ENCODE data around the gene PMS2.
"Not testable (repeated sequence)": the region's sequence is repeated elsewhere in the genome, so short reads cannot be mapped to it uniquely, and the experiment has no call there.

PMS2 gene
- 31.3 to 31.7 reads per million in 2 experiments for total RNA-seq

GRCh38 chr7:6008668-6009611, at the start of gene PMS2, which contains the start of gene AIMP2:
Gene PMS2 (minus strand): TSS chr7:6009049. CDS start chr7:6009019, 30 bp downstream.
Gene AIMP2 (plus strand): TSS chr7:6009272. CDS start chr7:6009364, 92 bp downstream.
- peak; percentile 94 for DNase-seq (ENCODE audit: low read depth)

DNA sequence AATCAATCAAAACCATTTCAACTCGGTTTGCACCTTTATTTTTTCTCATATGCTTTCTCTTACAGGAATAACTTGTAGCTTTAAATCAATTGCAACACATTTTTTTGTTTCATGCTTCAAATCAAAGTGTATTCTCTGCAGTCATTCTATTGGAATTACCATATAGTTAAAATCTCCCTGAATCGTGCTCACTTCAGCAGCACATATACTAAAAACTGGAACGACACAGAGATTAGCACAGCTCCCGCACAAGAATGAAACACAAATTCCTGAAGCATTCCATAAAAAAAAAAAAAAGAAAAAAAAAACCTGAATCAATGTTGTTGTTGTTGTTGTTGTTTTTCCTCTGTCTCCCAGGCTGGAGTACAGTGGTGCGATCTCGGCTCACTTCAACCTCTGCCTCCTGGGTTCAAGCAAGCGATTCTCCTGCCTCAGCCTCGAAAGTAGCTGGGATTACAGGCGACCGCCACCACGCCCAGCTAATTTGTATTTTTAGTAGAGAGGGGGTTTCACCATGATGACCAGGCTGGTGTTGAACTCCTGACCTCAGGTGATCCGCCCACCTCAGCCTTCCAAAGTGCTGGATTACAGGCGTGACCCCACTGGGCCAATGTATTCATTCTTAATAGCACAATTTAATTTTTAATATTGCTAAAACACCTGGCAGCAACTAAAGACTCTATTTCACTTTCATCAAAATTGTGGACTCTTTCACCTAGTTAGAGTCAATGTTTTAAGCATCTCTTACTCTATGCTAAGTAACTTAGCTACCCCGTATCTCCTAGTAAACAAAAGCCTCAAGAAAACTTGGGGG, 48.7 kb upstream of the PMS2 start:
- no peak for DNase-seq (ENCODE audit: low read depth)

GRCh38 chr7:6056616-6057015, 47.8 kb upstream of the PMS2 start:
- no peak for DNase-seq (ENCODE audit: low read depth)

DNA sequence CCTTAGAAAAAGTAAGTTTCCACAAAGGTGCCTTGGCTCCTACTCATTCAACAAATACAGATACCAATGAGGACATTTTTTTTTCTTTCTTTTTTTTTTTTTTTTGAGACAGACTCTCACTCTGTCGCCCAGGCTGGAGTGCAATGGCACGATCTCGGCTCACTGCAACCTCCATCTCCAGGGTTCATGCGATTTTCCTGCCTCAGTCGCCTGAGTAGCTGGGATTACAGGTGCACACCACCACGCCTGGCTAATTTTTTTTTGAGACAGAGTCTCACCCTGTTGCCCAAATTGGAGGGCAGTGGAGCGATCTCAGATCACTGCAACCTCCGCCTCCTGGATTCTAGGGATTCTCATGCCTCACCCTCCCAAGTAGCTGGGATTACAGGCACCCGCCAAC, 42.3 kb upstream of the PMS2 start:
- not testable (repeated sequence) for DNase-seq (ENCODE audit: low read depth)

- DNase-seq (ENCODE audit: low read depth): no peak
Observed at GRCh38 chr7:6049780-6050179, 40.9 kb upstream of the PMS2 start.

DNA sequence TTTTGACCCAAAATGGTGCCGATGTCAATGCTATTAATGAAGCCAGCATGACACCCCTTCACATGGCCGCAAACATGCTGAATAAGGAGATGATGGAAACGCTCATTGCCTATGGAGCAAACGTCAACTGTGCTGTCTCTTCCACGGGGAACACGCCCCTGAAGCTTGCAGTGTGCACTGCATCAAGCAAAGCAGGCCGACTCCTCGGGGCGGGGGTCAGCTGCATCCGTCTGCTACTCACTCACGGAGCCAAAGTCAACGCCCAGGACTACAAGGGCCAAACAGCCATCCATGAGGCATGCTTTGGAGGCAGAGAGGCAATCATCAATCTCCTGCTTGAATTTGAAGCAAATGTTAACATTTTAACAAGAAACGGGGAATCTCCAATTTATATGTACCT, 26.8 kb upstream of the PMS2 start:
- no peak for DNase-seq (ENCODE audit: low read depth)

DNA sequence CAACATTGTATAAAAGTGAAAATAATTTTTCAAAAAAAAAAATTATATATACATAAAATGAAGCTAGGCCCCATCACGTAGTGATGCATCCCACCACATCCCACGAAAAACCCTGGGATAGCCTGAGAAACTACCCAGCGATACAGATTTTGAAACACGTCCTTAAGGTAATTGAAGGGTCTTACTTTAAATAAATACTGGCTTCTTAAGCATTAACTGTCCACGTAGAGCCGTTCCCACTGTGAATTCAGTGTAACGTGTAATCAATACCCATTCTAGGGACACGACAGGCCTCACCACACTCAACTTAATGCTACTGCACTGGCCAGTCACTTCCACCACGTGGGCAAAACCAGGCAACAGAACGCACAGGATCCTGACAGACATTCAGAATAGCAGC, 26.3 kb upstream of the PMS2 start:
- no peak for DNase-seq (ENCODE audit: low read depth)

GRCh38 chr7:6032641-6033040, 23.8 kb upstream of the PMS2 start:
- DNase-seq (ENCODE audit: low read depth): no peak

- DNase-seq (ENCODE audit: low read depth): no peak
Observed at GRCh38 chr7:6032167-6032566, 23.3 kb upstream of the PMS2 start.

DNA sequence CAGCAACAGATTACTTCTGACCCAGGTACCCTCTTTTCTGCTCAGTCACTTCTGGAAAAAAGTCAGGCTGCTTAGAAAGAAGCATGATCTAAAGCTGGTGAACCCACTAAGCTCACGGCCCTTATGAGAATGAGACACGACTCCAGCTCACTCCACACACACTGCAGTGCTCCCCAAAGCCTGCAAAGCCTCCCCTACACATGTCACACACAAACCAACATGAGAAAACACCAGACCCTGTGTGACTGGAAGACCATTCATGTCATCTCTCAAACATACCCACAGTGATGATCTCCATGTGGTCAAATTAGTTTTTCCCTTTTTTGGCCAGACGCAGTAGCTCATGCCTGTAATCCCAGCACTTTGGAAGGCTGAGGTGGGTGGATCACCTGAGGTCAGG, 22.7 kb upstream of the PMS2 start:
- DNase-seq (ENCODE audit: low read depth): no peak

GRCh38 chr7:6030988-6031387, 22.1 kb upstream of the PMS2 start, which contains the start of gene ANKRD61:
Gene ANKRD61 (plus strand): TSS chr7:6031376. CDS start chr7:6031376, 0 bp downstream.
- DNase-seq (ENCODE audit: low read depth): no peak

- no peak for DNase-seq (ENCODE audit: low read depth)
Observed at GRCh38 chr7:6028563-6028962, 19.7 kb upstream of the PMS2 start.

GRCh38 chr7:6027806-6028365, 19.0 kb upstream of the PMS2 start:
- DNase-seq (ENCODE audit: low read depth): no peak

- DNase-seq (ENCODE audit: low read depth): no peak
Observed at GRCh38 chr7:6026820-6027311, 18.0 kb upstream of the PMS2 start.

DNA sequence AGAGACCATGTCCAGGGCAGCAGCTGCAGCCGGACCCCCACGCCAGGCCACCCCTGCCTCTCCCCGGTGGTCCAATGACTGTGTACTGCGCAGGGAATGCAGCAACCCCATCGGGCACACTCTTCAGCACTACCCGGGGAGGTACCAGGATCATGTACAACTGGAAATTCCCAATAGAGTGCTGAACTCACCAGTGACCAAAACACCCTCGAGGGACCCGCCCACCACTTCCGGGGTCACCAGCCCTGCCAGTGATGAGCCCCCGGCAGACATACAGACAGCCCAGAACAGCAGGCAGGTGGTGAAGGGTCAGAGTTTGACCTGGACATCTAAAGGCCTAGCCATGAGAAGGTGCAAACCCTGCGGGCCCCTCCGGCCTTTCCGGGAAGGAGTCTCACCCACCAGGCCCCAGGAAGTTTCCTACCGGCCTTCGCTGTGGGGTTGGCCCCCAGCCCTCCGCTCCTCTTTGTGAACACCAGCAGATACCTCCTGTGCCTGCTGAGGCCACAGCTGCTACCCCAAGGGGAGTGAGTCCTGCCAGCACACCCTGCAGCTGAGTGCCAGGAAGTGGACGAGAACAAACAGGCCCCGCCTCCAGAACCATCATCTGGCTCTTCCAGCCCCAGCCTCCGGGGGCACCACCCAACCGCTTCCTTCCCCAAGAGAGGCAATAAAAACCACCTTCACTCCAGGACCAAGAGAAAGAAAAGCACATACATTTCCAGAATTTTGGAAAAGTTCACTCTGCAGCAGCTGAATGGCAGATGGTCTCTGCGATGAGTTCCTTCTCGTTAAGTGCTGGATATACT, 17.4 kb upstream of the PMS2 start:
- peak; percentile 48 for DNase-seq (ENCODE audit: low read depth)

GRCh38 chr7:6023974-6024435, 15.2 kb upstream of the PMS2 start:
- no peak for DNase-seq (ENCODE audit: low read depth)

DNA sequence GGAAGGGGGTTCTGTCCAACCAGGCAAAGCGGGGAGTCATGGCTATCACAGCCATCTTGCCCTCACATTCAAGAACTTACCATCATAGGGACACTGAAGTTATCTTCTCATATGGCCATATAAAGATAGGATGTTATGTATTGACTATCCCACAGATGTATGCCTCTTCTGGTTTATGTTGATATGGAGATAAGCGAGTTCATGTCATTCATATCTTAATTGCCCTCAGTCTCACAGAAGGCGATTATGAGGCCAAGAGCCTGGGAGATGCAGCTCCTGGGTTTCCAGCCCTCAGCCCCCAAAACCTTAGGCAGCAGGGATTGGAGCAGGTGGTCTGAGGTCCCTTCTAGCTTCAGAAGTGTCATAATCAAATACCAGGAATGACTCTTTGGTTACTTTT, 13.9 kb upstream of the PMS2 start:
- DNase-seq (ENCODE audit: low read depth): no peak

GRCh38 chr7:6020371-6021286, 11.8 kb upstream of the PMS2 start:
- no peak for DNase-seq (ENCODE audit: low read depth)

DNA sequence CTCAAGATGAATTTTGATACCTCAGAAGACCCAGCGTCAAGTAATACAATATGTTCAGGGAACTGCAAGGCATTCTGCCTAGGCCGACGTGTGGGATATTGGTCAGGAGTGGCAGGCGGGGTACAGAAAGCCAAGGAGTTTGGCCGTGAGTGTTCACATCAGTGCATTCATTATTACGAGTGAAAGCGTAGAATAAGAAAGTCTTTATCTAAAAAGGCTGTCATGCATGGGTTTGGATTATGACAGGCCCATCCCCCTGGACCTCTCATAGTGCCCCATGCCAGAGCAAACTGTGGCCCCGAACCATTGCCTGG, 7.8 kb upstream of the PMS2 start:
- no peak for DNase-seq (ENCODE audit: low read depth)
